GM10266 (cell line): ENCODE measurements around the gene TMEM212.

Experiments used
- DNase-seq: peaks from one replicate; pipeline ENCODE4 v3.0.0; 2012; ENCODE audit errors: extremely low spot score
- TF ChIP-seq, protein P1 (sequence below): IDR thresholded peaks from 2 replicates; pipeline ENCODE4 v1.5.1; 2012; ENCODE audit warnings: mild to moderate bottlenecking, low read depth; ENCODE audit not compliant: control insufficient read depth, insufficient read depth; ENCODE audit errors: missing control alignments

Gene TMEM212

DNA sequence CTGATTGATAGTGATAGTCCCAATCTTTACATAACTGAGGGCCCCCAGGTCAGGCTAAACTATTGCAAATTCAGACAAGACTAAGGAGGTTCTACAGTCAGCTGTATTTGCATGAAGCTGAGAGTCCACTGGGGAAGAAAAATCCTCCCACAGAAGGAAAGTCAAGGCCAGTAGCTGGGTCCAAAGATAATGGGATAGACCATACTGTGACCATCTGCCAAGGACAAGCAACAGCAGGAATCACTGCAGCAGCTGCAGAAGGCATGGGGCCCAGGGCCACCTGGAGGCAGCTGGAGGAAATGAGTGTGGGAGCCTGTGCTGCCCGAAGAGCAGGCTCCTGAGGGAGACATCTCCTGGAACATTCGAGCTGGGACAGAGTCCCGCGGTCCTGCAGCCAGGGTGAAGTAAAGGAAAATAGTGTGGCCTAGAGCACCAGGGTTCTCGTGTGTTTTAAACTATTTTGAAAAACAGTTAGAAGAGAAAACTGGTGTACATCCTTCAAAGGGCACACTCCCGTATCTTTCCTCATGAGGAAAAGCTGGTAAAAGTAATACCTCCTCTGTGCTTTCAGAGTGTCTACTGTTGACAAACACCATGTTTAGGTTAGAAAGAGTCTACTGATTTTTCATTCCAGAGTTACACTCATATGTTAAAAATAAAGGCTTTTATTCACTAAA, 13.2 kb upstream of the TMEM212 start:
- TF ChIP-seq, protein P1, sequence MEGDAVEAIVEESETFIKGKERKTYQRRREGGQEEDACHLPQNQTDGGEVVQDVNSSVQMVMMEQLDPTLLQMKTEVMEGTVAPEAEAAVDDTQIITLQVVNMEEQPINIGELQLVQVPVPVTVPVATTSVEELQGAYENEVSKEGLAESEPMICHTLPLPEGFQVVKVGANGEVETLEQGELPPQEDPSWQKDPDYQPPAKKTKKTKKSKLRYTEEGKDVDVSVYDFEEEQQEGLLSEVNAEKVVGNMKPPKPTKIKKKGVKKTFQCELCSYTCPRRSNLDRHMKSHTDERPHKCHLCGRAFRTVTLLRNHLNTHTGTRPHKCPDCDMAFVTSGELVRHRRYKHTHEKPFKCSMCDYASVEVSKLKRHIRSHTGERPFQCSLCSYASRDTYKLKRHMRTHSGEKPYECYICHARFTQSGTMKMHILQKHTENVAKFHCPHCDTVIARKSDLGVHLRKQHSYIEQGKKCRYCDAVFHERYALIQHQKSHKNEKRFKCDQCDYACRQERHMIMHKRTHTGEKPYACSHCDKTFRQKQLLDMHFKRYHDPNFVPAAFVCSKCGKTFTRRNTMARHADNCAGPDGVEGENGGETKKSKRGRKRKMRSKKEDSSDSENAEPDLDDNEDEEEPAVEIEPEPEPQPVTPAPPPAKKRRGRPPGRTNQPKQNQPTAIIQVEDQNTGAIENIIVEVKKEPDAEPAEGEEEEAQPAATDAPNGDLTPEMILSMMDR: peak; percentile 87
- peak; percentile 49 for DNase-seq

DNA sequence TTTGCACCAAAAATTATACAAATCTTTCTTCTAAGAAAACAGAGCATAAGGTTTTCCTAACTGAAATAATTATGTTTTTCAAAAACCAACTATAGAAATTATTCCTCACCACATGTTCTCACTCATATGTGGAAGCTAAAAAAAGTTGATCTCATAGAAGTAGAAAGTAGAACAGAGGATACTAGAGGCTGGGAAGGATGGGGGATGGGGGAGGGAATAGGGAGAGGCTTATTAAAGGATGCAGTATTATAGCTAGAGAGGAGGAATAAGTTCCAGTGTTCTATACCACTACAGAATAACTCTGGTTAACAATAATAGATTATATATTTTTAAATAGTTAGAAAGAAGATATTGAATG, 12.7 kb upstream of the TMEM212 start:
- TF ChIP-seq, protein P1: no peak
- no peak for DNase-seq

DNA sequence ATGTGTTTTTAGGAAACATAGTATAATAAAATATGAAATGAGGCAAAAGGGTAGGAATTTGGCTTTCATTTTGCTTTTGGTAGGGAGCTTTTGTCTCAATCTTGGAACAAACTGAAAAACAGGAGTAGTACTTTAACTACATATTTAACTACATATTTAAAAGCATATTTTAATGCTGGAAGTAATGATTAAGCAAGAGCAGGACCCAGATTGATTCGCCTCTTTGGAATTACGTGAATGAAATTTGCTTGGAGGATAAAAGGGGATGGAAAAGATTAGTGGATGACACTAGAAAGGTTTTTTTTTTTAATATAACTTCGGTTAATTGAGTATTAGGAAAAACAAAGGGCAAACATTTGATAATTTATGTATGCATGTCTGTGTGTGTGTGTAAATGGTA, 11.2 kb upstream of the TMEM212 start:
- no peak for DNase-seq
- TF ChIP-seq, protein P1: no peak

GRCh38 chr3:171832989-171833388, 10.2 kb upstream of the TMEM212 start:
- TF ChIP-seq, protein P1: no peak

DNA sequence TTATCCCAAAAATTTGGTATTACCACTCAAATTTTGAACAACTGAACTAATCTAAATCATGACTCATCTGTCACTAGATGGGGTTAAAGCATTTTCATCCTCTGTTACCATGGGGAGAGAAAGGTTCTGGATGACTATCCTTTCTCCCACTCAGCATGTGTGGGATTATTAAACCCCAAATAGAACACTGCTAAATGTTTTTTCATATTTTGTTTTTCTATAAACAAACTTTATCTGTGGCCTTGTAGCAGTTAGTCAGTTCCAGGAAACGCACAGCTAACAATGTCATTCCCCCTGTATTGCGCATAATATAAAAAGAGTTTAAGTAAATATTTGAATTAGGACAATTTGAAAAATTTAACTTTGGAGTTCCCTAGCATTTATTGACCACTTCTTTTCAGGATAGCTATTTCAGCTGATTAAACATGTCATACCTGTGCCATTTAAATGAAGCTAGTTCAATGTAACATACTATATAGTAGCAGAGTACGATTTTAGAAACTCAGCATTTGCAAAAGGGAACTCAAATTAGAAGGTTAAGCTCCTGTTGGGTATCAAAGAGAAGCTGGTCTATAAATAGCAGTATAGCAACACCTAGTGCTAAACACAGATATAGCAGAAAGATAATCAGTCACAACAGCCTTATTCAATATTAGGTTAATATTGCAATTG, 9.2 kb upstream of the TMEM212 start:
- TF ChIP-seq, protein P1: peak; percentile 55
- DNase-seq: peak; percentile 44

More at GRCh38 chr3:171832989-171833388, 10.2 kb upstream of the TMEM212 start:
- DNase-seq: no peak

- TF ChIP-seq, protein P1: no peak
Measured at GRCh38 chr3:171834461-171834801, 8.7 kb upstream of the TMEM212 start.

DNA sequence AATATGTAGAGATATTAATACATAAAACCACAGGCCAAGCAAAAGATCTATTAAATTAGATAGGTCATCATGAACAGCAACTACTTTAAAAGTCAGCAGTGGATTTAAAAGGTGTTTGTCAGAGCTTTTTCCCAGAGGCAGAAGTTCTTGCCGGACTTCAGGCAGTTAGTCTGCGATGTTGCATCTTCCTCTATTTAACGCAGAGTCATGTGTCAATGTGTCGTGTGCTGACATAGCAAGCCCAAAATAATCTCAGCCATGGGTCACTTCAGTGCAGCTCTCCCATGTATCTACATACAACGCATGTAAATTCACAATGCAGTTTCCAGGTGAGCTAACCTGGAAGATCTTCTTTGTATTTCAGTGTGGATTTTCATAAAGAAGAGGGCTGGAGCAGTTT, 8.0 kb upstream of the TMEM212 start:
- no peak for DNase-seq
- TF ChIP-seq, protein P1: no peak

More at GRCh38 chr3:171834461-171834801, 8.7 kb upstream of the TMEM212 start:
- DNase-seq: no peak
